ENCODE results near the gene EBF4.

- no peak for TF ChIP-seq POLR2AphosphoS5 (IDR thresholded peaks at IDR 0.05; ENCODE audit: low read depth, low read length)
- TF ChIP-seq POLR2A (IDR thresholded peaks at IDR 0.05; ENCODE audit: low read depth, low read length), result no peak
Observed at GRCh38 chr20:2690213-2690612, 2.4 kb upstream of the EBF4 start.
